Measurements from ENCODE around the gene SUCO. TPM values are rescaled to one million over a fixed set of nuclear protein-coding genes. Genes with fewer than 3 reads are reported as not detected.

The SUCO gene
- total RNA-seq, 1 donor from 2014 or later: 81.2 TPM

DNA sequence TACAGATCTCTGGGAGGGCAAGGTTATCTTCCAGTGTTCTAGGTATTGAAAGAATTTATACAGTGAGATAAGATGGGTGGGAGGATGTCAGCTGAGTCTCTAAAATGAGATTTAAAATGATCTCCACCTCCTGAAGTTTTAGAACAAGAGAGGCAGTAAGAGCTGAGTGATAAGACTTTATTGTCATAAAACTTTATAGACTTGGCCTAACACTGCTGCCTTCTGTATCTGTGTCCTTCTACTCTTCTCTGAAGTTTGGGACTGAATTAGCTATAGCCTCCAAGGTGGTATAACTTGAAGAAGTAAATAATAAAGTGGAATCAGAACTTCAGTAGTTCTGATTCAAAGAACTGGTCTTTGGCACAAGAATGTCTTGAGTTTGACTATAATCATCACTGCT, 48.3 kb downstream of the SUCO start:
- Mint-ChIP-seq H3K27me3 (ENCODE audit: unreplicated experiment) (no peaks in the 10 kb centered on the region), H3K9me3 (ENCODE audit: unreplicated experiment) (no peaks in the 10 kb centered on the region), H3K27ac (ENCODE audit: unreplicated experiment) (peak overlapping the region; percentile 44), H3K36me3 (ENCODE audit: low read depth, unreplicated experiment) (peaks cover 15% of the 10 kb centered on the region), H3K4me3 (ENCODE audit: unreplicated experiment) (no peak overlapping the region), H3K4me1 (ENCODE audit: unreplicated experiment) (peaks cover 26% of the 10 kb centered on the region)
- TF ChIP-seq, protein P1, sequence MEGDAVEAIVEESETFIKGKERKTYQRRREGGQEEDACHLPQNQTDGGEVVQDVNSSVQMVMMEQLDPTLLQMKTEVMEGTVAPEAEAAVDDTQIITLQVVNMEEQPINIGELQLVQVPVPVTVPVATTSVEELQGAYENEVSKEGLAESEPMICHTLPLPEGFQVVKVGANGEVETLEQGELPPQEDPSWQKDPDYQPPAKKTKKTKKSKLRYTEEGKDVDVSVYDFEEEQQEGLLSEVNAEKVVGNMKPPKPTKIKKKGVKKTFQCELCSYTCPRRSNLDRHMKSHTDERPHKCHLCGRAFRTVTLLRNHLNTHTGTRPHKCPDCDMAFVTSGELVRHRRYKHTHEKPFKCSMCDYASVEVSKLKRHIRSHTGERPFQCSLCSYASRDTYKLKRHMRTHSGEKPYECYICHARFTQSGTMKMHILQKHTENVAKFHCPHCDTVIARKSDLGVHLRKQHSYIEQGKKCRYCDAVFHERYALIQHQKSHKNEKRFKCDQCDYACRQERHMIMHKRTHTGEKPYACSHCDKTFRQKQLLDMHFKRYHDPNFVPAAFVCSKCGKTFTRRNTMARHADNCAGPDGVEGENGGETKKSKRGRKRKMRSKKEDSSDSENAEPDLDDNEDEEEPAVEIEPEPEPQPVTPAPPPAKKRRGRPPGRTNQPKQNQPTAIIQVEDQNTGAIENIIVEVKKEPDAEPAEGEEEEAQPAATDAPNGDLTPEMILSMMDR (IDR thresholded peaks at IDR 0.05; ENCODE audit: unreplicated experiment): no peak
- no peak for DNase-seq (ENCODE audit: low spot score)

DNA sequence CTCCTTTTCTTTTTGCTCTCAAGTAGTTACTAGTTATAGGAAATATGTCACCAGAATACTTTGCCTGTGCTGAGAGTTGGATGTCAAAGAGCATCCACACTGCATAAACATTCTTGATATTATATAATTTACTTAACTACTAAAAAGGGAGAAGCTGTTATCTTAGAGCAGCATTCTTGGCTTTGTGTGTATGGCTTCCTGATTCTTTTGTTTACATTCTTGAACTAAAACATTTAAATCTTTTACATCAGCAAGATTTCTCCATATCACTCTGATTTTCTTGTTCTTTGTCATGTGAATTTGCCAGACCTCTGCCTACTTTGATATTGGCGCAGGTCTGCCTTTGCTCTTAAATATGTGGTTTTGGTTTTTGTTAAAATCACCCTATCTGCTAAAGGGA, 48.8 kb downstream of the SUCO start:
- H3K27me3 Mint-ChIP-seq (ENCODE audit: unreplicated experiment): no peaks in the 10 kb centered on the region
- no peak overlapping the region for H3K4me3 Mint-ChIP-seq (ENCODE audit: unreplicated experiment)
- H3K36me3 Mint-ChIP-seq (ENCODE audit: low read depth, unreplicated experiment): peaks cover 15% of the 10 kb centered on the region
- peaks cover 26% of the 10 kb centered on the region for H3K4me1 Mint-ChIP-seq (ENCODE audit: unreplicated experiment)
- DNase-seq (ENCODE audit: low spot score): no peak
- TF ChIP-seq, protein P1 (IDR thresholded peaks at IDR 0.05; ENCODE audit: unreplicated experiment): no peak
- H3K27ac Mint-ChIP-seq (ENCODE audit: unreplicated experiment): no peak overlapping the region
- no peaks in the 10 kb centered on the region for H3K9me3 Mint-ChIP-seq (ENCODE audit: unreplicated experiment)

DNA sequence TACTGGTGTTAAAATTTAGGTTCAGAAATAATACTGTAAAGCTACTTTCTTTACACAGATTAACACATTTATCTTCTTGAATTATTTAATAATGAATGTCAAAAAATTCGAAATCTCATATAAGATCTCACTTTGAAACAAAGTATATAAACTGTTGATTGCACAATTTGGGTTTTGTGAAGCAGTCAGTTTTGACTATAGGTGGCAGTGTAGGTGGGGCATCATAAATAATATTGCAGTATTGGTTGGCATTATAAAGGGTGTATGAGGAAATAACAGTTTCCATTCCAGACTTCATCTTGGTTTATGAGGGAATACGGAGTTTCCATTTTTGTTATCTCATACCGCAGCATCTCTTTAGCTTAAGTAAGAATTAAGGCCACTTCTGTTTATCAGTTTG, 49.9 kb downstream of the SUCO start:
- TF ChIP-seq, protein P1 (IDR thresholded peaks at IDR 0.05; ENCODE audit: unreplicated experiment): no peak
- H3K4me3 Mint-ChIP-seq (ENCODE audit: unreplicated experiment): no peak overlapping the region
- peaks cover 12% of the 10 kb centered on the region for H3K36me3 Mint-ChIP-seq (ENCODE audit: low read depth, unreplicated experiment)
- H3K4me1 Mint-ChIP-seq (ENCODE audit: unreplicated experiment): peaks cover 26% of the 10 kb centered on the region
- no peaks in the 10 kb centered on the region for H3K9me3 Mint-ChIP-seq (ENCODE audit: unreplicated experiment)
- H3K27ac Mint-ChIP-seq (ENCODE audit: unreplicated experiment): no peak overlapping the region
- H3K27me3 Mint-ChIP-seq (ENCODE audit: unreplicated experiment): no peaks in the 10 kb centered on the region
- no peak for DNase-seq (ENCODE audit: low spot score)

DNA sequence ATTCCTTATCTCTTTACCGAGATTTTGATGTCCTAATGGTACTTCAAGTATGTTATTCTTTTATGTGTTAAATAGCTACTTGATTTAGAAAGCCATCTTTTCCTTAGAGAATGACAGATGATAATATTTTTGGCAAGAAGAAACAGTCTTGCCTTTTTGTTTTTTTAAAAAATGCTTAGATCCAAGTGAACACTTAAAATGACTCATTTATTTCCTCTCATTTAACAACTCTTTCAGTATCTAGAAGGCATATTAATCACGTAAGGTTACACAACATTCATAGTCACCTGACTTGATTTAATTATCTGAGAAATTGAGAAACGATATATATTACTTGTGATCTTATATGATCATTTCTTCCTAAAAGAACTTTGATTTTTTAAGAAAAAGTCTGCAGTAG, 52.4 kb downstream of the SUCO start:
- Mint-ChIP-seq H3K9me3 (ENCODE audit: unreplicated experiment) (no peaks in the 10 kb centered on the region), H3K27ac (ENCODE audit: unreplicated experiment) (no peak overlapping the region), H3K4me3 (ENCODE audit: unreplicated experiment) (no peak overlapping the region), H3K4me1 (ENCODE audit: unreplicated experiment) (peaks cover 16% of the 10 kb centered on the region), H3K36me3 (ENCODE audit: low read depth, unreplicated experiment) (peaks cover 27% of the 10 kb centered on the region), H3K27me3 (ENCODE audit: unreplicated experiment) (no peaks in the 10 kb centered on the region)
- TF ChIP-seq, protein P1 (IDR thresholded peaks at IDR 0.05; ENCODE audit: unreplicated experiment): no peak
- no peak for DNase-seq (ENCODE audit: low spot score)

DNA sequence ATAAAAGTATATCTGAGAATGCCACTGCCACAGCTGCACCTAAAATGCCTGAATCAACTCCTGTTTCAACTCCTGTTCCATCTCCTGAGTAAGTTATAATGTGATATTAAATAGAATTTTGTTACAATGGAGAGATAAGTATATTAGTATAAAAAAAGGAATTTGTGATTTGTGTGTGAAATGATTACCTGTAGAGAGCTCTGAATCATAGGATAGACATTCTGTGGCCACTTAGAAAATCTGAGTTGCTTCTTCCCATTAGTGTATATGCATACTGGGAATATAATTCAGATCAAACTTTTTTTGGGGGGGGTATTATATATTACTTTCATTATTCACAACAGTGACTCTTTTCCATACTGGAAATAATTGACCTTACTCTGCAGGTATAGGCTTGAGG, 52.9 kb downstream of the SUCO start:
- H3K27ac Mint-ChIP-seq (ENCODE audit: unreplicated experiment): no peak overlapping the region

More for the DNA sequence above, 52.9 kb downstream of the SUCO start:
- no peaks in the 10 kb centered on the region for H3K9me3 Mint-ChIP-seq (ENCODE audit: unreplicated experiment)
- peaks cover 29% of the 10 kb centered on the region for H3K36me3 Mint-ChIP-seq (ENCODE audit: low read depth, unreplicated experiment)
- TF ChIP-seq, protein P1 (IDR thresholded peaks at IDR 0.05; ENCODE audit: unreplicated experiment): no peak
- no peaks in the 10 kb centered on the region for H3K27me3 Mint-ChIP-seq (ENCODE audit: unreplicated experiment)
- no peak for DNase-seq (ENCODE audit: low spot score)
- H3K4me1 Mint-ChIP-seq (ENCODE audit: unreplicated experiment): peaks cover 14% of the 10 kb centered on the region
- H3K4me3 Mint-ChIP-seq (ENCODE audit: unreplicated experiment): no peak overlapping the region

Measured in endothelial cell (in vitro differentiated cells).